ENCODE measurements around the gene PHLDB3.

- TF ChIP-seq, protein P1, sequence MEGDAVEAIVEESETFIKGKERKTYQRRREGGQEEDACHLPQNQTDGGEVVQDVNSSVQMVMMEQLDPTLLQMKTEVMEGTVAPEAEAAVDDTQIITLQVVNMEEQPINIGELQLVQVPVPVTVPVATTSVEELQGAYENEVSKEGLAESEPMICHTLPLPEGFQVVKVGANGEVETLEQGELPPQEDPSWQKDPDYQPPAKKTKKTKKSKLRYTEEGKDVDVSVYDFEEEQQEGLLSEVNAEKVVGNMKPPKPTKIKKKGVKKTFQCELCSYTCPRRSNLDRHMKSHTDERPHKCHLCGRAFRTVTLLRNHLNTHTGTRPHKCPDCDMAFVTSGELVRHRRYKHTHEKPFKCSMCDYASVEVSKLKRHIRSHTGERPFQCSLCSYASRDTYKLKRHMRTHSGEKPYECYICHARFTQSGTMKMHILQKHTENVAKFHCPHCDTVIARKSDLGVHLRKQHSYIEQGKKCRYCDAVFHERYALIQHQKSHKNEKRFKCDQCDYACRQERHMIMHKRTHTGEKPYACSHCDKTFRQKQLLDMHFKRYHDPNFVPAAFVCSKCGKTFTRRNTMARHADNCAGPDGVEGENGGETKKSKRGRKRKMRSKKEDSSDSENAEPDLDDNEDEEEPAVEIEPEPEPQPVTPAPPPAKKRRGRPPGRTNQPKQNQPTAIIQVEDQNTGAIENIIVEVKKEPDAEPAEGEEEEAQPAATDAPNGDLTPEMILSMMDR (conservative IDR thresholded peaks at IDR 0.05; ENCODE audit: low read depth, low read length), result peak; percentile 94
- TF ChIP-seq EZH2 (IDR thresholded peaks at IDR 0.05; ENCODE audit: borderline replicate concordance, low read depth, low read length, poor library complexity, severe bottlenecking), result no peak
Measured at GRCh38 chr19:43519436-43520088, 15.0 kb upstream of the PHLDB3 start.

All from A673 (cell line).